Fibroblast of upper back skin (primary cell): ENCODE measurements around the gene SETDB2.
A peak's percentile ranks its signal among the peaks of the same experiment; 100 is the strongest.
"Not testable (repeated sequence)": the region's sequence is repeated elsewhere in the genome, so short reads cannot be mapped to it uniquely, and the experiment has no call there.

Source experiments
- DNase-seq: peaks from one replicate; pipeline ENCODE4 v3.0.0-alpha.2; 2013

SETDB2 gene

DNA sequence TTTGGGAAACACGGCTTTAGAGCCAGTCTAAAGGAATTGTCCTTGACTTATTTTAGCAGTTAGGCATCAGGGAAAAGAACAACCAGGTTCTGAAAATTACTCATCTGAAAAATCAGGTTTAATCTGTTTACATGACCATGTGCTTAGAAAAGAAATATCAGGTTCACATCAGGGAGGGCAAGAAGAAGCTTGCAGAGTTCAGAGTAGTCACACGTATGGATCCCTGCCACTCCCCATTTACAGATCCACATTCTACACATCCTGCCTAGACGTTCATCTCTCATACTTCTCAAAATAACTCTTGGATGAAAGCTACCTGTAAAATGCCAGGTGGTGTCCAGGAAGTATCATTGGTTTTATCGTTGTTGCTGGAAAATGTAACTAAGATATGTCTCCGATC is 37.7 kb downstream of the SETDB2 start:
- DNase-seq = no peak

DNA sequence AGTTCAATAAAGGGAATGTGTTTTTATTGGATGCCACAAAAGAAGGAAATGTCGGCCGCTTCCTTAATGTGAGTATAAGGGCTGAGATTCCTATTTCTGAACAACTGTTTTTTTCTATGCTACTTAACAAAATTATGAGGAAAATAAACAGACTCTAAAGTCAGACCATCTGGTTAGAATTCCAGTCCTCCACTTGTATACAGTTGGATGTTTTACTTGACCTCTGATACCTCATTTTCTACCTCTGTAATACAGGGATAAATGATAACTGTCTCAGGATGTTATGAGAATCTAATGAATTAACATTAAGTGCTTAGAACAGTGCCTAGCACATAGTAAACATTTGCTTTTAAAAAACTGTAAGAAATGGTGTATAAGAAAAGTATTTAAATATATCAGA is 44.5 kb downstream of the SETDB2 start:
- DNase-seq = no peak

DNA sequence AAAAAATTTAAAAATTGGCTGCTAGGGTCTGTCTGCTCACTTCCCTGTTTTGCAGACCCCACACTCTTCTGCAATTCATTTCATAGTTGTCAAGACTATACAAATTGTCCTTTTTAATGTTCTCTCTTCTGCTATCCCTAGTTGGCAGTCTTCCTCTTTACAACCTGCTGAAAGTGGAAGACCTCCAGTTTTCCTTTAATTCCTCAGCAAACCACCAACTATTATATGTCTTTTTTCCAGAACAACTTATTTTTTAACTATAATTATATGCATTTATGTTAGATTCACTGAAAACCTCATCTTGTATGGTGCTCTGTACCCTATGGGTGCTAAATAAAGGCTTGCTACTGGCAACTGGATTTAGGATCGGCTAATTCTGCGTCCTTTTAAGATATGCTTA is 50.6 kb downstream of the SETDB2 start:
- DNase-seq = no peak

DNA sequence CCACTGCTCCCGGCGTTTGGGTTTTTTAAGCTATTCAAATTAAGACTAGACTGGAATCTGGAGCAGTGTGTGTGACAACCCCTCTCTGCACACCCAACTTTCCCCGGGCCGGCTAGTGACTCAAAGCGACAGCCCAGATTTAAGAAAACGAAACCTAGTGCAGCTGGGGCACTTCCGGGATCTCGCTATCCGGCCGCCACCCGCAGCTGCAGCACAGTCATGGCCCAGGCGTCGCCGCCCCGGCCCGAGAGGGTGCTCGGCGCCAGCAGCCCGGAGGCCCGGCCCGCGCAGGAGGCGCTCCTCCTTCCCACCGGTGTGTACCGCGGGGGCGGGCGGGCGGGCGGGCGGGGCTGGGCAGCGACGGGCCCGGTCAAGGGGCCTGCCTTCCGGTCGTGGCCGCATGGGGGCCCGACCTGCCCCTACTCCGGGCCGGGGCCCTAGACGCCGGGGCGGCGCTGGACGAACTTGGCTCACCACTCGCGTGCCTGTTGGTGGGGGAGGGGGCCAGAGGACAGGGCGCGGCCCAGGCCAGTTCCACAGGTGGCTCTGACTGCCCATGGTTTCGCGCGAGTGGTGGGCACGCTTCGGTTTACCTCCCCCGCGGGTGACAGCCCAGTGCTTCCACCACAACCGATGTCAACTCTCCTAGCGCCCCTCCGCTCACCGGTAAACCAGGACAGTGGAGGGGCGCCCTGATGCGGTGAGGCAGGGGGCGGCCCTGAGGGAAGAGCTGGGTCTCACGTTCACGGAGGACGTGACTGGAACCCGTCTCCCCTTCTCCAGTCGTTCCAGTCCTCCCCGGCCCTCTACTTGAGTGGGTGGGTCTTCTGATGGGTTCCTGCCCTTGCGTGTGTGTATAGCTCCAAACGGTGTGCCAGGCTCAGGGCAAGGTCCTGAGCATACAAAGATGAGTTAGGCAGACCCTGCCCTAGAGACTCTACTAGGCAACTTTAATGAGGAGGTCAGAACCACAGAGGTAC is 52.0 kb downstream of the SETDB2 start, which contains the start of gene PHF11:
PHF11 (plus strand) TSS at position 171 of the 980 bp plus-strand sequence; CDS start at position 220, 49 bp downstream.
- DNase-seq = peak; percentile 72

DNA sequence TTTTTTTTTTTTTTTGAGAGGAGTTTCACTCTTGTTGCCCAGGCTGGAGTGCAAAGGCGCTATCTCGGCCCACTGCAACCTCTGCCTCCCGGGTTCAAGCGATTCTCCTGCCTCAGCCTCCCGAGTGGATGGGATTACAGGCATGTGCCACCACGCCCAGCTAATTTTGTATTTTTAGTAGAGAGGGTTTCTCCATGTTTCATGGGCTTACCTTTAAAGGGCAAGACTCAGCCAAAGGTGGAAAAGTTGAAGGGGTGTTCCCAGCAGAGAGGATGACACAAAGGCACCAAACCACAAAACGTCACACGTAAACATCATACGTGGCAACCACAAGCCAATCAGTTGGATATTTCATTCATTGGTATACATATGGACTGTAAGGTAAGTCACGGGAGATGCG is 52.8 kb downstream of the SETDB2 start:
- not testable (repeated sequence) for DNase-seq

DNA sequence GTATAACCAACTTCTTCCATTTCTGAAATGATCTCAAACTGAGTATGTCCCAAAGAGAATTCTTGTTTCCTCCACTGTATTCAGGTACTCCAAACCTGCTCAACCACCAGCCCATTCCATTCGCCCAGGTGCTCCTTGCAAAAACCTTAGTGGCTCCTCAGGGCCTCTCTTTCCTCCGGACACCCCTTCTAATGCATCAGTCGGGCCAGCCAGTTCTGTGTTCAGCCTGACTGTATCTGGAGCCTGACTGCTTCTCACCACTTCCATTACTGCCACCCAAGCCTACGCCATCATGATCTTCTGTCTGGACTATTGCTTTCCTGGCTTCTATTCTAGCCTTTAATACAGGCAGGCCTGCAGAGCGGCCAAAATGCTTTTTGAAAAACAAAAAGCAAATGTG is 53.2 kb downstream of the SETDB2 start:
- no peak for DNase-seq

DNA sequence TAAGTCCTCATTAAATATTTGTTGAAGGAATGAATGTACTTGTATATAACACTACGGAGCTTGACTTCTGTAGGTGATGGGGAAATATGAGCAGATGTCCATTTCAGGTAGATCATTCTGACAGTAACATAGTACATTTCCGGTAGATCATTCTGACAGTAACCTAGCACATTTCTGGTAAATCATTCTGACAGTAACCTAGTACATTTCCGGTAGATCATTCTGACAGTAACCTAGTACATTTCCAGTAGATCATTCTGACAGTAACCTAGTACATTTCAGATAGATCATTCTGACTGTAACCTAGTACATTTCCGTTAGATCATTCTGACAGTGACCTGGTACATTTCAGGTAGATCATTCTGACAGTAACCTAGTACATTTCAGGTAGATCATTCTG is 54.1 kb downstream of the SETDB2 start:
- DNase-seq = no peak

DNA sequence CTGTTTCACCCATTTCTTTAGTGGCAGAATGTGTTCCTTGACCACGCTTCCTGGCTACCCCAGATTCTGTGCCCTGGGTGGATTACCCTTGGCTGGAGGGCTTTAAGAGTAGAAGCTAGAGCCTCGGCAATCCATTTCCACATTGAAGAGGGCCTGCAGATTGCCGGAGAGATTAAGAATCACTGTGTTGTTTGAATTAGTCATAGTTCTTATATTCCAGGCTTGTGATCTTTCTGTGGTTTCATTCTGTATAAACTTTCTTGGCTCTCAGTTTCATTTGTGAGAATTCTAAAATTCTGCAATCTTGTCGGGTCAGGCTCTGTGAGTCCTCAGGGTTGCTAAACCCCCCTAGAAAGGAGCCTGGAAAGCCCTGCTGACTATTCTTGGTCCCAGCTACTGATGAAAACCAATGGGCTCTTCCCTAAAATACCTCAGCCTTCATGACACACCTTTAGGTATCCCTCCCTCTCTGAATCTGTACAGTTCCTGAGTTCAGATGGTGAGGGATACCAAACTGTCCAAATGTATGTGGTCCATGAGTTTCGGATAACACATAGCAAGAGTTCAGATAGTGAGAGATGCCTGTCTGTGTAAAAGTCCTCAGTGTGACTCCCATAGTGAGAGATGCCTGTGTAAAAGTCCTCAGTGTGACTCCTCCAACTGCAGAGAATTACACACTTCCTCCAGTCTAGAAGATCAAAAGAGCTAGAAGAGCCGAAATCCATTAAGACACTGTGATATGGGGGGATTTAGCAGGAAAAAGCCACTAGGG is 56.0 kb downstream of the SETDB2 start:
- peak; percentile 63 for DNase-seq

DNA sequence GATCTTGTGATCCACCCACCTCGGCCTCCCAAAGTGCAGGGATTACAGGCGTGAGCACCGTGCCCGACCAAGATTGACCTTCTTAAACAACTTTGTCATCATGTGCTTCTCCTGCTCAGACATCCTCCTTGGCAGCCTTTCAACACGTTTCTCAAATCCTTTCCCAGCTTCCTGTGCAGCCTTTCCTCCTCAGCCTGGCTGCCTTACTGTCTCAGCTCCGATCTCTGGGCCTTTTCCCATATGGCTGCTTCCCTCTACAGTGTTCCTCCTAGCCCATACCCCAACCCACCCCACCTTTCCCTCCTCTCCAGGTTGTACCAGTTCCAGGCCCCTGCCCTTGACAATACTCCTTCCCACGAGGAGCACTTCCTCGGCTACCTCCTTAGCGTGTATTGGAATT is 58.9 kb downstream of the SETDB2 start:
- DNase-seq = peak; percentile 65

DNA sequence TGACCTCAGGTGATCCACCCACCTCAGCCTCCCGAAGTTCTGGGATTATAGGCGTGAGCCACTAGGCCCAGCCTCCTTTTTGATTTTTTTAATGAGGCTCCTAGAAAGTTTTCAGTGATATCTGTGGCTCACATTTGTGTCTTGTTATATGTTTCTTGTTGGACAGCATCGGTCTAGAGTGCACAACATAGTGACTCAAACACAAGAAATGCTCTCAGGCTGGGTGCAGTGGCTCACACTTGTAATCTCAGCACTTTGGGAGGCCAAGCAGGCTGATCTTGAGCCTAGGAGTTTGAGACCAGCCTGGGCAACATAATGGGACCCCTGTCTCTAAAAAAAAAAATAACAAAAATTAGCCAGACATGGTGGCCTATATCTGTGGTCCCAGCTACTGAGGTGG is 59.9 kb downstream of the SETDB2 start:
- DNase-seq = no peak

DNA sequence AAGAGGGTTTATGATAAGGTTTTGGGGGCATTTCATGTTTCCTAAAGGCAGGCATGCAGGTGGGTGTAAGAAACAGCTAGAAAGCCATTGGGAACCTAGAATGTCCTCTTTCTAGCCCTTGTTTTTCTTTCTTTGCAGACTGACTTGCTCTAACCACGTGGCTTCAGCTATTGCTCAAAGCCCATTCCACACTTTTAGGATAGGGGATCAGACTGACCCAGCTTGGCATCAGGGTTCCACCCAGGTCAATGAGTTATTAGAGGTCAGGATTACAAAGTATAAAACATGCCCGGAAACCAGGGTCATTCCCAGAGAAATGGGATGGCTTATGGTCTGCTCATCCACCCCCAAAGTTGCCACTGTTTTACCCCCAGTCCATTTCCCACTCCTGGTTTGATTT is 68.5 kb downstream of the SETDB2 start:
- no peak for DNase-seq

DNA sequence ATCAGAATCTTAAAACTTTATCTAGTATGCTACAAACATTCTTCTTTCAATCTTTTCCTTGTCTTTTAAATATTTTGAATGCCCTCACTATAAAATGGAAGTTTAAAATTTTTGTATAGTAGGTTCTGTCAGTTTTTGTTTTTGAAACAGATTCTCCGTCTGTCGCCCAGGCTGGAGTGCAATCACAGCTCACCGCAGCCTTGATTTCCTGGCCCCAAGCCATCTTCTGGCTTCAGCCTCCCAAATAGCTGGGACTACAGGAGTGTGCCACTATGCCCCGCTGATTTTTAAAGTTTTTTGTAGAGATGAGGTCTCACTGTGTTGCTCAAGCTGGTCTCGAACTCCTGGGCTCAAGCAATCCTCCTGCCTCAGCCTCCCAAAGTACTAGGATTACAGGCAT is 72.4 kb downstream of the SETDB2 start:
- no peak for DNase-seq

DNA sequence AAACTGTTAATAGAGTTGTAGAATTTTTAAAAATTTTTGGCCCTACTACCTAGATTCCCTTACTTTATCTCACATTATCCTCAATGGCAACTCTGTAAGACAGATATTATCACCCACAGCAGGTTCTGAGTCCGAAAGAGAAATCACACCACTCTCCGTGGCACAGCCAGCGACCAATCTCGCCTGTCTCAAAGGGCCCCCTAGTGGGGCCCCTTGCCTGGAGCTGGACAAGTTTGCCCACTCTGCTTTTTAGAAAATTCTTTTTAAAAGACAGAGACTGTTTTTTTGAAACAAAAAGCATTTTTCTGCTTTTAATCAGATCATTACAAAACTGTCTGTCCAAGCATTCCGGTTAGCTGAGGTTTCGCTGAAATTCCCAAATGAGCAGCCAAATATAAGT is 73.4 kb downstream of the SETDB2 start:
- DNase-seq = no peak

DNA sequence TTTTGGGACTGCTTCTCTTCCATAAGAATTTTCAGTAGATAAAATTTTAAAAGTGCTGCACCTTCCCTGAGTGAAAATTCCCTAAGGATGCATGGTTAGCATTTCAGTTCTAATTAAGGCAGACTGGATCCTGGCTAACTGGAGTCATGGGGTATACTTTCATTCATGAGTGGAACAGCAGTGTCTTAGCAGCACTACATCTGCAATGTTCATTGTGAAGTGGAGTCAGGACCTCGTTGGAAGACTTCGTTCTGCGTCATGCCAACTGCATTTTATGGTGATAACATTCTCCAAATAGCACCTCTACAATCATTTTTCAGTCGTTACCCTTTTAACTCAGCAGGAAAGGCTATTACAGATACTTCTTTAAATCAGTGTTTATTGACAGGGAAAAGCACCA is 77.2 kb downstream of the SETDB2 start:
- no peak for DNase-seq

DNA sequence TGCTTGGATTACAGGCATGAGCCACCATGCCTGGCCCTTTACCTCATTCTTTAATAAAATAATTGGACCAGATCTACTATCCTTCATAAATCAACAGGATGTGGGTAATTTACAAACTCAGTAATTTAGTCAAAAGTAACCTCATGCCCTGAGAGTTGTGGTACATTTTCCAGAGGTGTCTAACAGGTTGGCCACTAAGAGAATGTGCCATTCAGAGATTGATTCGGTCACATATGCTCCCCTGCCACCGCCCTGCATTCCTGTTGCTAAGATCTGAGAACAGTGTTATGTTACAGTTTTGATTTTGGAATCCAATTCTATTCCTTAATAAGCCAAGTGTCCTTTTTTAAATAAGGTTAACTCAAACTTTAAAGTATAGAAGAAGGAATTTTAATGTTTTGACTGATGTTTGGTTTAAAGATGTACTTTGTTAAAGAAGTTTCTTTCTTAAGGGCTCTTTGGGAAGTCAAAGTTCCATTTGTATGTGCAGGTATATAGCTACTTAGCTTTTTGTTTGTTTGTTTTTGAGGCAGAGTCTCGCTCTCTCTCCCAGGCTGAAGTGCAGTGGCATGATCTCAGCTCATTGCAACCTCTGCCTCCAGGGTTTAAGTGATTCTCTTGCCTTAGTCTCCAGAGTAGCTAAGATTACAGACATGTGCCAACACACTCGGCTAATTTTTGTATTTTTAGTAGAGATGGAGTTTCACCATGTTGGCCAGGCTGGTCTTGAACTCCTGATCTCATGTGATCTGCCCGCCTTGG is 80.8 kb downstream of the SETDB2 start:
- DNase-seq = no peak

DNA sequence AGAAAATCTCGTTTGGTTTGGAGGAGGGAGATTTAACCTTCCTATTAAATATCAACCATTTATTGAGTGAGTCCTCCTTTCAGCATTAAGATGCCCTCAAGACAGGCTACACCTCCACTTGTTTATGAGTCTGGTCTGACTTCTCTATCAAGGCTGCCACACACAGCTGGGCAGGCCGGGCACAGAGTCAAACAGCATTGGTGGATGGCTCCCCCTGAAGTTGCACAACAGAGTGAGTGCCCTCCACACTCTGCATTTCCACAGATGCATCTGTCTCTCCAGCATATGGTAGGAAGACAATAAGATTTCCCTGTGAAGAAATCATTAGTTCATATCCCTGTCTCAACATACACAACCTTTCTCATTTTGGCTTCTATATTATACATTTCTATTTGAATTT is 83.0 kb downstream of the SETDB2 start:
- DNase-seq = no peak

DNA sequence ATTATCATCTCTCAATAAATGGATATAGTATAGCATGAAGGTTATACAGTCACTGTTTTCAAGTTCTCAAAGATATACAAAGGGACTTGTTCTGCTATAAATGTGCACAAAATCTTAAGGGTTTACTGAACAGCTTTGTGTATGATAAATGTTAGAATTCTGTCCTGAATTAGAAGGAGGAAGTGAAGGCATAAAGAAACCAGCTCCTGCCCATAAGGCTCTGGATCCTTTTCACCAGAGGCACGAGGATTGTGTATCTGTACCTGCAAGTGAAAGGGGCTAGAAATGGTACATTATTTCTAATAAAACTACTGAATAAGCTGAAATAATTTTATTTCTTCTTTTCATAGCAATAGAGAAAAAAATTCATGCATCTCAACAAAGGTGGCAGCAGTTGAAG is 84.1 kb downstream of the SETDB2 start:
- DNase-seq = no peak

DNA sequence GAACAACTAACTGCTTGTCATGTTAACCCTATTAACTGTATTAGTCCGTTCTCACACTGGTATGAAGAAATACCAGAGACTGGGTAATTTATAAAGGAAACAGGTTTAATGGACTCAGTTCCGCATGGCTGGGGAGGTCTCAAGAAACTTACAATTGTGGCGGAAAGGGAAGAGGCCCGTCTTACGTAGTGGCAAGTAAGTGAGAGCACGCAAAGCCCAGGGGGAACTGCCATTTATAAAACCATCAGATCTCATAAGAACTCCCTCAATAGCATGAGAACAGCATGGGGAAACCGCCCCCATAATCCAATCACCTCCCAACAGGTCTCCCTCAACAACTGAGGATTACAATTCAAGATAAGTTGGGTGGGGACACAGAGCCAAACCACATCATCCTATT is 86.4 kb downstream of the SETDB2 start:
- DNase-seq = no peak

DNA sequence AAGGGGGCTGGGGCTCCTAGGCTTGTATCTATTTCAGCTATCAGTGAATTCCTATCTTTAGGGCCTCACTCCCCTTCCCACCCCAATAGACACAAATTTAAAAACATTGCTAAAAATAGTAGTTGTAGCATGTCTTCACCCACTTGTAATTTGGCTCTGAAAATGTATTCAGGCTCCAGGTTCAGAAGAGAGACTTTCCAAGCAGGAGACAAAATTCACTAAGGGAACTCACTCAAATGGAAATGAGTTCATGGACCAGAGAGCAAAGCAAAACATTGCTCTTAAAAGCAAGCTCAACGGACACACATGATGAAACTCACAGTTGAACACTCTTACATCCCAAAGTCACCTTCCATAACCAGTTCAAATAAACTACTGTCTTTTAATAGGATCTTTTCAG is 88.5 kb downstream of the SETDB2 start:
- no peak for DNase-seq

DNA sequence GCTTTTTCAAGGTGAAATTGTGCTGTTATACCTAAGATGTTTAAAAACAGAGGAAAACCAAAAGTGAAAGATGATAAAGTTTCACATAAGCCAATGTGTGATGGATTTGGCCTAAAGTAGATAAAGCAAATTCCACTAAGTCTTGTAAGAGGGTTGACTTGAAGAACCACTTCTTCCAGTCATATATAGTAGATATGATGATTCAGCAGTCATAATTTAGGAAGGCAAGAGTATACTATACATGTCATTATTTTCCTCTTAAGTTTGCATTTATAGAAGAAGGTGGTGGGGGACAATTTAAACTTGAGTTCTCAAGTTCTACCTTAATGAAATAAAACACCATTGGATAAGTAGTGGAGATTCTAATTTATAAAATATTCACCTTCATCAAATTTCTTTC is 88.9 kb downstream of the SETDB2 start:
- no peak for DNase-seq

DNA sequence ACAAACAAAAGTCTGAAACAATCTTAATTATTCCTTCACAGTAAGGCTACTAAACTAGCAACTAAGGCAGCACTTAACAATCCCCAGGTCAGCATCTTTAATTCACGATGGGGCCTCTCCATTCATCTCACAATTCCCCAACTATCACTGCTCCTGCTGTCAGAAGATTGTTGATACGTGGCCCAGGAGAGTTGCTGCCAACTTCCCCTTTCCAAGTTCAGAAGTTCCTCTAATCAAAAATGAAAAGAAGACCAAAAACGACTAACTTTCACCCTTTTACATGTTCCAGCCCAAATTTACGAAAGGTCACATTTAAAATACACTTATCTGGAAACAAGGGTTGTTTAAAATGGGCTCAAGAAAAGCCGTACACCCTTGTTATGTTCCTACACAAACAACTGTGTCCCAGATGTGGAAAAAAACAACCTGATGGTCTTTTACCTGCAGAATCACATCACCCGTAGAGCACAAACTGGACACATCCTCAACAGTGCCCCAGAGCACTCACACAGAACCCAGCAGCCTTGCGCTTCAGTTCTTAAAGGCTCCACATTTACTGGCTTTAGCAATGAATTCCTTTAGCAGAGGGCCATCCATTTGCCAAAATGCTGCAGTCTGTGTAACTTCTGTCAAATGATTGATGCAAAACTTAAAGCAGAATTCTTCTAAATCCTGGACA is 89.7 kb downstream of the SETDB2 start:
- no peak for DNase-seq

DNA sequence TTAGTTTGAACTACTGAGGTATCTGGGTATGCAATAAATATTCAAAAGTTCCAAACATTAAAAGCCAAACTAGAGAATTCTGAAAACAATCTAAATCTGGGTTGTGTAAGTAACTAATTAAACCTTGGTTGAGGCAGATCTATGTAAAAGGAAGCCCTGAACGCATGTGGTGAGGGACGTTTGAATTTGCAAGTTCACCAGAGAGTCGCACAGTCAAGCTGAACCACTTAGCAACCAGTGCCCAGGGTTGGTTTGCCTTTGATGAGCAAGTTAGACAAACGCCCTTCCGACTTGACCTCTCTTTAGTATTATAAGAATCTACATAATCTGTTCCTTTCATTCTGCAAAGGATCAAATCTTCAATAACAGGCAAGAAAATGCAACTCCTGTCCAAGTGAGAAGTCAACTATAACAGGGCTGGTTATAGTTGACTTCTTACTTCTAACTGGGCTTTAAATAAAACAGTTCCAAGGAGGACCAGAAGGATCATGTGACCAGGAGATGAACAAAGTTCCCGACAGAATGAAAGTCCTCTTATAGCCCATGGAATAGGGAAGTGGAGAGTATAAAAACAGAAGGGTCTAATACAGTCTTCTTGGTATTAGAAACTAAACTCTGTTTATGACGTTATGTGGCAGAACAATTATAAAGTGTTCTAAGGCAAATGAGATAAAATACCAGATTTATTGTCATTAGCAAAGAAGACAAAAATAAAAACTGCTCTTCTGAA is 92.2 kb downstream of the SETDB2 start:
- no peak for DNase-seq
